Subcutaneous adipose tissue (tissue), 4 donors: ENCODE measurements around the gene DYRK1A. TPM values are rescaled to one million over a fixed set of nuclear protein-coding genes. Genes with fewer than 3 reads are reported as not detected.

Source experiments
- CTCF ChIP-seq: fragments of 450-650 bp; IDR thresholded peaks from one replicate; pipeline ENCODE4 v1.5.1; 2016; ENCODE audit warnings: low read depth, mild to moderate bottlenecking, control low read depth, antibody characterized with exemption, moderate library complexity
- total RNA-seq, 4 donors: library from RNA; depleted of rRNA; stranded (reverse); fragments of >200 nt; gene quantifications; one replicate each; pipeline ENCODE4 v1.1.0, GENCODE V29; 2016

The DYRK1A gene
- total RNA-seq, 4 donors from 2014 or later: 52.4 to 77.2 (median 68.8) TPM

- no peak for TF ChIP-seq CTCF
These were observed 93.0 kb downstream of the DYRK1A start for GRCh38 chr21:37459575-37459974.

GRCh38 chr21:37460196-37460595, 93.6 kb downstream of the DYRK1A start:
- no peak for TF ChIP-seq CTCF

- no peak for TF ChIP-seq CTCF
These were observed 94.9 kb downstream of the DYRK1A start for GRCh38 chr21:37461479-37461878.

GRCh38 chr21:37462087-37462861, 95.7 kb downstream of the DYRK1A start:
- no peak for TF ChIP-seq CTCF

GRCh38 chr21:37463083-37463801, 96.7 kb downstream of the DYRK1A start:
- TF ChIP-seq CTCF: no peak

- no peak for TF ChIP-seq CTCF
These were observed 100.5 kb downstream of the DYRK1A start for GRCh38 chr21:37467082-37467481.

- no peak for TF ChIP-seq CTCF
These were observed 102.3 kb downstream of the DYRK1A start for GRCh38 chr21:37468909-37469308.
